RWPE1 (cell line): ENCODE data around the gene PUS7.
"Not testable (repeated sequence)": the region's sequence is repeated elsewhere in the genome, so short reads cannot be mapped to it uniquely, and the experiment has no call there.

Experiments
- CTCF ChIA-PET: fragments of 350-600 bp; sonication (Branson Sonifier 250); formaldehyde crosslinking; extraction: SDS; loops from one replicate; lab custom pipeline; 2021; lab: Yijun Ruan, JAX
- POLR2A ChIA-PET: fragments of 400-600 bp; formaldehyde crosslinking; extraction: SDS; loops from one replicate; lab custom pipeline; 2020; ENCODE audit warnings: antibody characterized with exemption; ENCODE audit not compliant: low non-redundant PET; lab: Yijun Ruan, JAX
- DNase-seq: peaks from one replicate; pipeline ENCODE4 v3.0.0; 2012; ENCODE audit warnings: low spot score
- H3K27ac ChIP-seq: fragments of 450-650 bp; 2 replicates; pipeline ENCODE4 v1.5.1; 2017
- TF ChIP-seq, protein P1 (sequence below): fragments of 450-650 bp; conservative IDR thresholded peaks from 2 replicates; pipeline ENCODE4 v1.5.1; 2017; ENCODE audit warnings: low read depth, mild to moderate bottlenecking

PUS7 gene

DNA sequence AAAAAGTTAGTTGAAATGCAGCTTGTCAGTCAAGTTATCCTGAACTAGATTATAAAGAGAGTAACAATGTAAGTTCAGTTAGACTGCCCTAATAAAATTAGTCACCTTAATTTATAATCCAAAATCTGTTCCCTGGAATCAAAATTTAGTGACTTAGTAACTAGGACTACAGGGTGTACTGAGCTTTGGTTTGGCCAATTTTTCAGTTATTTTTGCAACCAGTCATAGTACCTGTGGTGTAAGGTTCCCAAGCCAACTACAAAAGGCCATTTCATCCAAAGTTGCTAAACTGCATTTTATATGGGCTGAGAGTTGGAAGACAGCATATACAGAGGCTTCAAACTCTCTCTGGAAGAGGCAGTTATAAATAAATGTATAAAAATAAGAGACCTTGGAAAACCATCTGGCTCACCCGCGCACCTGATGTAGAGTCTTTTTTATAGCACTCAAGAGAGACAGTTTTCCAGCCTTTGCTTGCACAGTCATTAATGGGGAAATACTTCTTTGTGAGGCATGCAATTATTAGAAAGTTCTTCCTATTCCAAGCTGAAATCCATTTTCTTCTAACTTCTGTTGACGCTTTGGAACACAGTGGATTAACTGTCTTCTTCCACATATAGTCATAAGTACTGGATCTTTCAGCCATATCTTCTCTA, 59.2 kb downstream of the PUS7 start:
- no peak for DNase-seq
- POLR2A ChIA-PET = no interaction called here
- H3K27ac ChIP-seq = no peak overlapping the region
- TF ChIP-seq, protein P1, sequence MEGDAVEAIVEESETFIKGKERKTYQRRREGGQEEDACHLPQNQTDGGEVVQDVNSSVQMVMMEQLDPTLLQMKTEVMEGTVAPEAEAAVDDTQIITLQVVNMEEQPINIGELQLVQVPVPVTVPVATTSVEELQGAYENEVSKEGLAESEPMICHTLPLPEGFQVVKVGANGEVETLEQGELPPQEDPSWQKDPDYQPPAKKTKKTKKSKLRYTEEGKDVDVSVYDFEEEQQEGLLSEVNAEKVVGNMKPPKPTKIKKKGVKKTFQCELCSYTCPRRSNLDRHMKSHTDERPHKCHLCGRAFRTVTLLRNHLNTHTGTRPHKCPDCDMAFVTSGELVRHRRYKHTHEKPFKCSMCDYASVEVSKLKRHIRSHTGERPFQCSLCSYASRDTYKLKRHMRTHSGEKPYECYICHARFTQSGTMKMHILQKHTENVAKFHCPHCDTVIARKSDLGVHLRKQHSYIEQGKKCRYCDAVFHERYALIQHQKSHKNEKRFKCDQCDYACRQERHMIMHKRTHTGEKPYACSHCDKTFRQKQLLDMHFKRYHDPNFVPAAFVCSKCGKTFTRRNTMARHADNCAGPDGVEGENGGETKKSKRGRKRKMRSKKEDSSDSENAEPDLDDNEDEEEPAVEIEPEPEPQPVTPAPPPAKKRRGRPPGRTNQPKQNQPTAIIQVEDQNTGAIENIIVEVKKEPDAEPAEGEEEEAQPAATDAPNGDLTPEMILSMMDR = no peak
- CTCF ChIA-PET = interaction anchor here (0.6 kb wide), 2 partner anchors 9 to 72 kb away, joined by 6 read pairs; no protein-coding TSS in a partner anchor

- POLR2A ChIA-PET = no interaction called here
- CTCF ChIA-PET = no interaction called here
- no peak for DNase-seq
- peak overlapping the region; percentile 19; the same call in 1 of the 2 replicates for H3K27ac ChIP-seq
- TF ChIP-seq, protein P1 = no peak
Observed at GRCh38 chr7:105461518-105461917, 60.6 kb downstream of the PUS7 start.

DNA sequence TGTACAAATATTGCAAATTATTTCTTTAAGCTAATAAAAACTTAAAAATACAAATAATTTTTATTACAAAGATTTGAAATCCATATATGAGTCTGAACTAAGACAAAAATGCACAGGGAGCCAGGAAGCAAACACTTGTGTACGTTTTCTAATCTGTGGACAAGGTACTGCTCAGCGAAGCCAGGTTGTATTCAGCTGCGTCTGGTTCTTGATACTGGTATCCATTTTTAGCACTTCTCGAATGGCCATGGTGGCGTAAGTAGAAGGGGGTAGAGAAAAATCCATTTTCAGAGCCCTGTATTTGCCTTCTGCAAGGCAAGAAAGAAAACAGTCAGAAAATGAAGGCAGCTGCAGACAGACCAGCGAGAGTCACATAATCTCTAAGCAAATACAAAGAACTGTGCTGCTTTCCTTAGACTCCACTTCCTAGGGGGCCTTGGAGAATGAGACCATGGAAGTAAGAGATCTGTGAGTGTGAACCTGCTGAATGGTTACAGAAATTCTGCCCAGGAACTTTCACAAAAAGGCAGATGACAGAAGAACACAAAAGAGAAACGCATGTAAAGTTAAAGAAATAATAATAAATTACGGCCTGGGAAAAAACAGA, 64.3 kb downstream of the PUS7 start:
- POLR2A ChIA-PET = no interaction called here

GRCh38 chr7:105454921-105455320, 67.2 kb downstream of the PUS7 start:
- peak; percentile 27 for DNase-seq
- ChIA-PET POLR2A (interaction anchor here (0.5 kb wide), 1 partner anchor 476 kb away, joined by 3 read pairs; no protein-coding TSS in a partner anchor), CTCF (interaction anchor here (0.7 kb wide), 1 partner anchor 705 kb away, joined by 3 read pairs; no protein-coding TSS in a partner anchor)
- no peak overlapping the region for H3K27ac ChIP-seq
- TF ChIP-seq, protein P1 = no peak

More for the DNA sequence above, 64.3 kb downstream of the PUS7 start:
- no peak for DNase-seq
- TF ChIP-seq, protein P1 = no peak
- CTCF ChIA-PET = interaction anchor here (0.6 kb wide), 1 partner anchor 57 kb away, joined by 4 read pairs; no protein-coding TSS in a partner anchor
- no peak overlapping the region for H3K27ac ChIP-seq

GRCh38 chr7:105454095-105454747, 67.8 kb downstream of the PUS7 start:
- no peak overlapping the region for H3K27ac ChIP-seq
- DNase-seq = peak; percentile 62
- TF ChIP-seq, protein P1 = no peak
- POLR2A ChIA-PET = no interaction called here
- CTCF ChIA-PET = interaction anchor here (0.5 to 0.7 kb wide), 2 partner anchors 706 to 1283 kb away, joined by 3 read pairs; no protein-coding TSS in a partner anchor

DNA sequence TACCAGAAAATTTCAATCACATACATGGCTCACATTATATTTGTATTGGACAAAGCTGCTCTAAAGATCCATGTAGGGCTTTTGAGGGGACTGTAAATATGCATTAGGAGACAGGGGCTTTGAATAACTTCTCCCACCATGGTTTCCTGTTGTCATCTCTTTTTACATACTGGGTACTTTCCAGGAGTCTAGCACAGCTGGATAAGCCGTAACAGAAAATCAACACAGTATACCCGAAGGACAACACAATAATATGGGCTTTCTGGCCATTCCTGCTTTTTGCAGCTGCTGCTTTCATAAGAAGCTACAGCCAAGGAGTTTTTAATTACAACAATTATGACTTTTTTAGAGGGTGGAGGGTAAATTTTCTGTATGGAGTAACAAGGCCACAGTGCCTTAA, 70.0 kb downstream of the PUS7 start:
- ChIA-PET POLR2A (no interaction called here), CTCF (interaction anchor here (0.8 kb wide), 1 partner anchor 409 kb away, joined by 3 read pairs; no protein-coding TSS in a partner anchor)
- DNase-seq = no peak

GRCh38 chr7:105450870-105451269, 71.2 kb downstream of the PUS7 start:
- H3K27ac ChIP-seq, DNase-seq, POLR2A ChIA-PET: not testable (repeated sequence)
- CTCF ChIA-PET = interaction anchor here (0.6 kb wide), 2 partner anchors 206 to 1689 kb away, joined by 3 to 5 read pairs; no protein-coding TSS in a partner anchor

More for the DNA sequence above, 70.0 kb downstream of the PUS7 start:
- H3K27ac ChIP-seq = no peak overlapping the region
- TF ChIP-seq, protein P1 = no peak
